ENCODE data around the gene ISL2. TPM values are rescaled to one million over a fixed set of nuclear protein-coding genes. Genes with fewer than 3 reads are reported as not detected.

ISL2 gene
- total RNA-seq, 2 donors from 2014 or later: 0.51 to 0.66 TPM

DNA sequence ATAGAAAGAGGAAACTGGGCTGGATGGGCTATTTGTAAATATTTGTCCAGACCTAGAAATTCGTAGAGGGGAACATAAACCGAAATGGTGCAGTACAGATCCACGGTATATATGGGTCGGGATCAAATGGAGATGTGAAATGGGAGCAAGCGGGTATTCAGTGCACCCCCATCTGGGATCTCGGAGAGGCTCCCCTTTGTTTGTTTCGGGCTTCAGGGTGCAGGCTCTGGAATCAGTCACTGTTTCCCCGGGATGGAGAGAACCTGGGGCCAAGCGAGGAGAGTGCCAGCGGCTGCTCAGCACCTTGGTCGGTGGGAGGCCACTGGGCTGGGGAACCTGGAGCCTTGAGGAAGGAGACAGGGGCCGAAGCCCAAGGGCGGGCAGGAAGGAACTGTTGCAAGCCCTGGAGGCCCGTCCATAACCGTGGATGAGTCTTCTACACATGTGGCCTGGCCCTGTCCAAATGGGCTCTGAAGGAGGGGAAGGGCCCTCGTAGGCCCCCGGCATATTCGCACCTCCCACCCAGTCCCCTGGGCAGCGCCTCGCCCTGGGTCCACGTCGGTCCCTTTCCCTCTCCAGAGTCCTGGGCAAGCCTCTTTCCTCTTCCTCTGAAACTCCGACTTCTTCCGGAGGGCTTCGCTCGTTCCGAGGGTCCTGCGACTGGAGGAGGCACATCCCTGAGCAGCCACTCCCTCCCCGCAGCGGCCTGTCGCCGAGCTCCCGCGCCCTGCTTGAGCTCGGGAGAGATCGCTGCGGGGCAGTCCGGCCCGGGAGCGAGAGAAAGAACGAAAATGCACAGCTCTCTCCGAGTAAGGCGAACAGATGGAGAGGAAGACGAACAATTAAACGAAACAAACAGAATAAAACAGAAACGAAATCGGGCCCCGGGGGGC, 3.0 kb downstream of the ISL2 start:
- Histone ChIP-seq H3K4me3 (ENCODE audit: low read length) (peak overlapping the region; percentile 72), H3K27me3 (ENCODE audit: control insufficient read depth, insufficient read depth, low read length, poor library complexity, severe bottlenecking) (peaks cover 100% of the 10 kb centered on the region), H3K27ac (ENCODE audit: low read depth, low read length) (no peak overlapping the region), H3K9ac (ENCODE audit: extremely low read depth, low read length, poor library complexity, severe bottlenecking) (no peak overlapping the region), H3K4me1 (ENCODE audit: control insufficient read depth, insufficient read depth, low read length) (peaks cover 3% of the 10 kb centered on the region), H3K36me3 (ENCODE audit: control insufficient read depth, insufficient read depth, low read length) (no peaks in the 10 kb centered on the region), H3K9me3 (ENCODE audit: control insufficient read depth, low read length) (no peaks in the 10 kb centered on the region)
- Mint-ChIP-seq H3K36me3 (ENCODE audit: low read depth) (no peaks in the 10 kb centered on the region), H3K27ac (no peak overlapping the region), H3K4me3 (peak overlapping the region; percentile 57), H3K27me3 (ENCODE audit: insufficient read depth) (peaks cover 95% of the 10 kb centered on the region), H3K9me3 (peaks cover 5% of the 10 kb centered on the region), H3K4me1 (peaks cover 37% of the 10 kb centered on the region)
- 6 to 11% methylated on average over 31 to 48 of the region's 48 CpGs for WGBS, 2 experiments (ENCODE audit: insufficient coverage in 1 of 2, insufficient read length in 1 of 2)
- TF ChIP-seq, protein P1, sequence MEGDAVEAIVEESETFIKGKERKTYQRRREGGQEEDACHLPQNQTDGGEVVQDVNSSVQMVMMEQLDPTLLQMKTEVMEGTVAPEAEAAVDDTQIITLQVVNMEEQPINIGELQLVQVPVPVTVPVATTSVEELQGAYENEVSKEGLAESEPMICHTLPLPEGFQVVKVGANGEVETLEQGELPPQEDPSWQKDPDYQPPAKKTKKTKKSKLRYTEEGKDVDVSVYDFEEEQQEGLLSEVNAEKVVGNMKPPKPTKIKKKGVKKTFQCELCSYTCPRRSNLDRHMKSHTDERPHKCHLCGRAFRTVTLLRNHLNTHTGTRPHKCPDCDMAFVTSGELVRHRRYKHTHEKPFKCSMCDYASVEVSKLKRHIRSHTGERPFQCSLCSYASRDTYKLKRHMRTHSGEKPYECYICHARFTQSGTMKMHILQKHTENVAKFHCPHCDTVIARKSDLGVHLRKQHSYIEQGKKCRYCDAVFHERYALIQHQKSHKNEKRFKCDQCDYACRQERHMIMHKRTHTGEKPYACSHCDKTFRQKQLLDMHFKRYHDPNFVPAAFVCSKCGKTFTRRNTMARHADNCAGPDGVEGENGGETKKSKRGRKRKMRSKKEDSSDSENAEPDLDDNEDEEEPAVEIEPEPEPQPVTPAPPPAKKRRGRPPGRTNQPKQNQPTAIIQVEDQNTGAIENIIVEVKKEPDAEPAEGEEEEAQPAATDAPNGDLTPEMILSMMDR (conservative IDR thresholded peaks at IDR 0.05): no peak
- DNase-seq: peak; percentile 74

DNA sequence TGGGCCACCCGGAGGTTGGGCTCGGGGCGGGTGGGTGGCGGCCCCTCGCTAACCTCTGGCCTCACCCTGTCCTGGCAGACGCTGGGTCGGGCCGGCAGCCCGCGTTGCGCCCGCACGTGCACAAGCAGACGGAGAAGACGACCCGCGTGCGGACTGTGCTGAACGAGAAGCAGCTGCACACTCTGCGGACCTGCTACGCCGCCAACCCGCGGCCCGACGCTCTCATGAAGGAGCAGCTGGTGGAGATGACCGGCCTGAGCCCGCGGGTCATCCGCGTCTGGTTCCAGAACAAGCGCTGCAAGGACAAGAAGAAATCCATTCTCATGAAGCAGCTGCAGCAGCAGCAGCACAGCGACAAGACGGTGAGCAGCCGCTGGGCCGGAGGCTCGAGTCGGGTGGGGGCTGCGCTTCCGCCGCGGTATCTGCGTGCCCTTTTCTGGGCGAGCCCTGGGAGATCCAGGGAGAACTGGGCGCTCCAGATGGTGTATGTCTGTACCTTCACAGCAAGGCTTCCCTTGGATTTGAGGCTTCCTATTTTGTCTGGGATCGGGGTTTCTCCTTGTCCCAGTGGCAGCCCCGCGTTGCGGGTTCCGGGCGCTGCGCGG, 3.7 kb downstream of the ISL2 start:
- H3K27me3 ChIP-seq (ENCODE audit: control insufficient read depth, insufficient read depth, low read length, poor library complexity, severe bottlenecking): peaks cover 100% of the 10 kb centered on the region
- no peaks in the 10 kb centered on the region for H3K36me3 Mint-ChIP-seq (ENCODE audit: low read depth)
- peaks cover 3% of the 10 kb centered on the region for H3K4me1 ChIP-seq (ENCODE audit: control insufficient read depth, insufficient read depth, low read length)
- H3K27me3 Mint-ChIP-seq (ENCODE audit: insufficient read depth): peaks cover 95% of the 10 kb centered on the region
- H3K4me3 ChIP-seq (ENCODE audit: low read length): peak overlapping the region; percentile 72
- DNase-seq: peak; percentile 76
- no peak overlapping the region for H3K27ac ChIP-seq (ENCODE audit: low read depth, low read length)
- peaks cover 2% of the 10 kb centered on the region for H3K9me3 Mint-ChIP-seq
- TF ChIP-seq, protein P1 (conservative IDR thresholded peaks at IDR 0.05): no peak
- no peak overlapping the region for H3K9ac ChIP-seq (ENCODE audit: extremely low read depth, low read length, poor library complexity, severe bottlenecking)
- H3K9me3 ChIP-seq (ENCODE audit: control insufficient read depth, low read length): no peaks in the 10 kb centered on the region
- no peak overlapping the region for H3K27ac Mint-ChIP-seq
- H3K36me3 ChIP-seq (ENCODE audit: control insufficient read depth, insufficient read depth, low read length): no peaks in the 10 kb centered on the region
- 1 to 3% methylated on average over 20 to 53 of the region's 53 CpGs for WGBS, 2 experiments (ENCODE audit: insufficient coverage in 1 of 2, insufficient read length in 1 of 2)
- H3K4me1 Mint-ChIP-seq: peaks cover 37% of the 10 kb centered on the region
- peak overlapping the region; percentile 57 for H3K4me3 Mint-ChIP-seq

DNA sequence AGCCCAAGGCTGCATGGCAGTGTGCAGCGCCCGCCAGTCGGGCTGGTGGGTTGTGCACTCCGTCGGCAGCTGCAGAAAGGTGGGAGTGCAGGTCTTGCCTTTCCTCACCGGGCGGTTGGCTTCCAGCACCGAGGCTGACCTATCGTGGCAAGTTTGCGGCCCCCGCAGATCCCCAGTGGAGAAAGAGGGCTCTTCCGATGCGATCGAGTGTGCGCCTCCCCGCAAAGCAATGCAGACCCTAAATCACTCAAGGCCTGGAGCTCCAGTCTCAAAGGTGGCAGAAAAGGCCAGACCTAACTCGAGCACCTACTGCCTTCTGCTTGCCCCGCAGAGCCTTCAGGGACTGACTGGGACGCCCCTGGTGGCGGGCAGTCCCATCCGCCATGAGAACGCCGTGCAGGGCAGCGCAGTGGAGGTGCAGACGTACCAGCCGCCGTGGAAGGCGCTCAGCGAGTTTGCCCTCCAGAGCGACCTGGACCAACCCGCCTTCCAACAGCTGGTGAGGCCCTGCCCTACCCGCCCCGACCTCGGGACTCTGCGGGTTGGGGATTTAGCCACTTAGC, 4.3 kb downstream of the ISL2 start:
- Mint-ChIP-seq H3K27me3 (ENCODE audit: insufficient read depth) (peaks cover 95% of the 10 kb centered on the region), H3K36me3 (ENCODE audit: low read depth) (no peaks in the 10 kb centered on the region), H3K4me1 (peaks cover 36% of the 10 kb centered on the region), H3K27ac (no peak overlapping the region), H3K9me3 (peaks cover 2% of the 10 kb centered on the region), H3K4me3 (peak overlapping the region; percentile 57)
- Histone ChIP-seq H3K36me3 (ENCODE audit: control insufficient read depth, insufficient read depth, low read length) (no peaks in the 10 kb centered on the region), H3K4me3 (ENCODE audit: low read length) (peak overlapping the region; percentile 72), H3K27ac (ENCODE audit: low read depth, low read length) (no peak overlapping the region), H3K9ac (ENCODE audit: extremely low read depth, low read length, poor library complexity, severe bottlenecking) (no peak overlapping the region), H3K27me3 (ENCODE audit: control insufficient read depth, insufficient read depth, low read length, poor library complexity, severe bottlenecking) (peaks cover 100% of the 10 kb centered on the region), H3K4me1 (ENCODE audit: control insufficient read depth, insufficient read depth, low read length) (peaks cover 3% of the 10 kb centered on the region), H3K9me3 (ENCODE audit: control insufficient read depth, low read length) (no peaks in the 10 kb centered on the region)
- TF ChIP-seq, protein P1 (conservative IDR thresholded peaks at IDR 0.05): peak; percentile 72
- WGBS, 2 experiments (ENCODE audit: insufficient coverage in 1 of 2, insufficient read length in 1 of 2): 1 to 3% methylated on average over 27 to 35 of the region's 35 CpGs
- peak; percentile 88 for DNase-seq

Data from endodermal cell (in vitro differentiated cells).